ENCODE measurements around the gene SYTL3.

DNA sequence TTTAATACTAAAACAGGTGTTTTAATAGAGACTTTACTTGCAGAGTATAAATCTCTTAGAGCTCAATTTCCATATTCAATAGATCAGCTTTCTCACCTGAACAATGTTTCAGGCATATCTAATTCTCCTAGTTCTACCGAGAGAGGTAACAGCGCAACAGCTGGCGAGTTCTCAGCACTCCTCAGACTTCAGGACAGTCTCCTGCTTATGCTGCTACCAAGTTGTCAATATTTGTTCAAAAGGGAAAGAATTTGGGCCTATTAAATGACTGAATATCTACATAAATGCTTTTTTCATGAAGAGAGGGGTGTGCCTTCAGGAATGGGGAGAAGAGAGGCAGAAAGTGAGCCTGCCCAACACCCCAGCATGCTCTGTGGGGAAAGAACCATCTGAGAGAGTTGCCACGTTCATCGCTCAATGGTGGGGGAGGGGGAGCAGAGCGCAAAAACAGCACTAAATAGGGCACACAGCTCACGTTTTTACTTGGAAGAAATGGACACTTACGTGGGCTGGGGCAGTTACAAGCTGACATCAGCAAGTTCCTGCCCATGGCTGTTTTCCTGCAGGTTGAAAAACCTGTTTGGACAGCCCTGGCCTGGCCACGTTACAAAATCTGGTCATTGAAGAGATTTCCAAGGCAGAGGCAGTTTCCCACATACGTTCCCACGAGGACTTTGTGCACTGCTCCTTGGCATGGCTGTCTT lies 131.3 kb downstream of the SYTL3 start:
- no peak for TF ChIP-seq POLR2A (IDR thresholded peaks at IDR 0.05)
- TF ChIP-seq, protein P1, sequence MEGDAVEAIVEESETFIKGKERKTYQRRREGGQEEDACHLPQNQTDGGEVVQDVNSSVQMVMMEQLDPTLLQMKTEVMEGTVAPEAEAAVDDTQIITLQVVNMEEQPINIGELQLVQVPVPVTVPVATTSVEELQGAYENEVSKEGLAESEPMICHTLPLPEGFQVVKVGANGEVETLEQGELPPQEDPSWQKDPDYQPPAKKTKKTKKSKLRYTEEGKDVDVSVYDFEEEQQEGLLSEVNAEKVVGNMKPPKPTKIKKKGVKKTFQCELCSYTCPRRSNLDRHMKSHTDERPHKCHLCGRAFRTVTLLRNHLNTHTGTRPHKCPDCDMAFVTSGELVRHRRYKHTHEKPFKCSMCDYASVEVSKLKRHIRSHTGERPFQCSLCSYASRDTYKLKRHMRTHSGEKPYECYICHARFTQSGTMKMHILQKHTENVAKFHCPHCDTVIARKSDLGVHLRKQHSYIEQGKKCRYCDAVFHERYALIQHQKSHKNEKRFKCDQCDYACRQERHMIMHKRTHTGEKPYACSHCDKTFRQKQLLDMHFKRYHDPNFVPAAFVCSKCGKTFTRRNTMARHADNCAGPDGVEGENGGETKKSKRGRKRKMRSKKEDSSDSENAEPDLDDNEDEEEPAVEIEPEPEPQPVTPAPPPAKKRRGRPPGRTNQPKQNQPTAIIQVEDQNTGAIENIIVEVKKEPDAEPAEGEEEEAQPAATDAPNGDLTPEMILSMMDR (IDR thresholded peaks at IDR 0.05): no peak

All from Peyer's patch (tissue), 4 donors.